Kidney (tissue), 14 donors: ENCODE measurements around the gene SWT1. TPM values are rescaled to one million over a fixed set of nuclear protein-coding genes. Genes with fewer than 3 reads are reported as not detected.

Source experiments
- DNase-seq, 5 donors: peaks; one replicate each; pipeline ENCODE4 v3.0.0-alpha.2; 2013 to 2020
- FAIRE-seq: peaks from 2 replicates; lab custom pipeline; 2012; peaks lifted over from hg19 to GRCh38; lab: Jason Lieb, UNC
- H3K27ac ChIP-seq, 2 donors: one replicate each; pipeline ENCODE4 v1.7.0; 2013; ENCODE audit warnings: low read depth in 2 of 2, low read length in 2 of 2, inconsistent platforms in 1 of 2
- H3K27me3 ChIP-seq: one replicate; pipeline ENCODE4 v1.7.1; 2013; ENCODE audit warnings: low read length, inconsistent platforms; ENCODE audit not compliant: control insufficient read depth, insufficient read depth
- H3K36me3 ChIP-seq, 3 donors: one replicate each; pipeline versions ENCODE4 v1.7.0 to v1.7.1; 2013; ENCODE audit warnings: low read length in 3 of 3, control low read depth in 1 of 3, inconsistent platforms in 1 of 3; ENCODE audit not compliant: insufficient read depth in 3 of 3, control insufficient read depth in 2 of 3
- H3K4me1 ChIP-seq, 3 donors: one replicate each; pipeline versions ENCODE4 v1.7.0 to v1.7.1; 2013; ENCODE audit warnings: low read length in 3 of 3, inconsistent platforms in 1 of 3, low read depth in 1 of 3; ENCODE audit not compliant: control insufficient read depth in 2 of 3, insufficient read depth in 2 of 3
- H3K4me3 ChIP-seq, 3 donors: one replicate each; pipeline versions ENCODE4 v1.7.0 to v1.8.1; 2013; ENCODE audit warnings: low read length in 3 of 3, control low read depth in 1 of 3, inconsistent platforms in 1 of 3
- H3K9ac ChIP-seq, 3 donors: one replicate each; pipeline versions ENCODE4 v1.7.0 to v1.7.1; 2013; ENCODE audit warnings: low read length in 3 of 3, control low read depth in 1 of 3, inconsistent platforms in 1 of 3
- H3K9me3 ChIP-seq, 3 donors: one replicate each; pipeline versions ENCODE4 v1.7.0 to v1.7.1; 2013; ENCODE audit warnings: low read length in 3 of 3, control low read depth in 1 of 3, inconsistent platforms in 1 of 3; ENCODE audit not compliant: control insufficient read depth in 2 of 3, insufficient read depth in 1 of 3
- intact Hi-C: fragments of 100-400 bp; cut with DNase I; formaldehyde crosslinking; loops from one replicate; pipeline ENCODE4 v1.11.1; 2022
- polyA plus RNA-seq: library from polyadenylated mRNA; stranded (reverse); fragments of 350-450 nt; fragmentation: Illumina TruSeq; extraction: RNeasy Lipid Tissue Mini Kit (QIAGEN cat#74804); gene quantifications from one replicate; pipeline ENCODE4 v1.2.3, GENCODE V29; 2014; ENCODE audit warnings: low read depth, low replicate concordance; ENCODE audit not compliant: insufficient read depth
- total RNA-seq: library from RNA; stranded (reverse); fragmentation: NEBNext Ultra II Directional; extraction: Animal tissue kit (Norgen Biotek cat#: 25700); gene quantifications from one replicate; pipeline ENCODE4 v1.2.1, GENCODE V29; 2021
- TF ChIP-seq, protein P1 (sequence below): IDR thresholded peaks from 3 replicates; pipeline ENCODE4 v1.5.1; 2012; ENCODE audit warnings: mild to moderate bottlenecking, moderate library complexity, borderline replicate concordance; ENCODE audit not compliant: insufficient read depth; ENCODE audit errors: extremely low read depth
- donor health status: control.
- donor health status: control.
- donor health status: control.
- donor health status: control.
- donor health status: control.
- donor health status: DM: yes; HTN: yes; CAD: no.
- donor health status: Normal renal cell carcinoma (clear cell type).

Gene SWT1
- total and polyA plus RNA-seq, 2 donors from 2014 or later, result 2.9 to 6.5 TPM

- TF ChIP-seq, protein P1, sequence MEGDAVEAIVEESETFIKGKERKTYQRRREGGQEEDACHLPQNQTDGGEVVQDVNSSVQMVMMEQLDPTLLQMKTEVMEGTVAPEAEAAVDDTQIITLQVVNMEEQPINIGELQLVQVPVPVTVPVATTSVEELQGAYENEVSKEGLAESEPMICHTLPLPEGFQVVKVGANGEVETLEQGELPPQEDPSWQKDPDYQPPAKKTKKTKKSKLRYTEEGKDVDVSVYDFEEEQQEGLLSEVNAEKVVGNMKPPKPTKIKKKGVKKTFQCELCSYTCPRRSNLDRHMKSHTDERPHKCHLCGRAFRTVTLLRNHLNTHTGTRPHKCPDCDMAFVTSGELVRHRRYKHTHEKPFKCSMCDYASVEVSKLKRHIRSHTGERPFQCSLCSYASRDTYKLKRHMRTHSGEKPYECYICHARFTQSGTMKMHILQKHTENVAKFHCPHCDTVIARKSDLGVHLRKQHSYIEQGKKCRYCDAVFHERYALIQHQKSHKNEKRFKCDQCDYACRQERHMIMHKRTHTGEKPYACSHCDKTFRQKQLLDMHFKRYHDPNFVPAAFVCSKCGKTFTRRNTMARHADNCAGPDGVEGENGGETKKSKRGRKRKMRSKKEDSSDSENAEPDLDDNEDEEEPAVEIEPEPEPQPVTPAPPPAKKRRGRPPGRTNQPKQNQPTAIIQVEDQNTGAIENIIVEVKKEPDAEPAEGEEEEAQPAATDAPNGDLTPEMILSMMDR, result no peak
- no peaks in the 10 kb centered on the region for H3K9me3 ChIP-seq
Measured at GRCh38 chr1:185263292-185263691, 106.3 kb downstream of the SWT1 start.

DNA sequence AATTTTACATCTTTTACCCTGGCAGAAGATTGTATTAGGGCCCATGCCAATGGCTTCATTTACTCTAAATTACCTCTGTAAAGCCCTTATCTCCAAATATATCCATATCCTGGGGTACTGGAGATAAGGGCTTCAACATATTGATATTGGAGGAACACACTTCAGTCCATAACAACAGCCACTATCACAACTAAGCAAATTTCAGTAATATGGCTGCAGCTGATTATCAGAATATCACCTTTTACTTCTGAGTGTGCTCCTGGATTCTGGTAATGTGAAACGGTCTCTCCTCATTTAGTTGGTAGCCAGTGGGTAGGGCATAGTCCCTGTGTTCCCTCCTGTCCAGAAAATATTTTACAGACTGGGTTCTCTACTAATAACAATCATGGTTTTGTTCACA is 106.8 kb downstream of the SWT1 start:
- no peaks in the 10 kb centered on the region for H3K36me3 ChIP-seq
- intact Hi-C loops, result no loop called here
- no peak overlapping the region for H3K4me3 ChIP-seq
- no peaks in the 10 kb centered on the region for H3K9me3 ChIP-seq
- DNase-seq, result no peak
- TF ChIP-seq, protein P1, result no peak
- no peaks in the 10 kb centered on the region for H3K27me3 ChIP-seq
- no peak for FAIRE-seq
- no peak overlapping the region for H3K27ac ChIP-seq
- no peak overlapping the region for H3K9ac ChIP-seq
- no peaks in the 10 kb centered on the region for H3K4me1 ChIP-seq

More at GRCh38 chr1:185263292-185263691, 106.3 kb downstream of the SWT1 start:
- no peak overlapping the region for H3K4me3 ChIP-seq
- H3K4me1 ChIP-seq, result no peaks in the 10 kb centered on the region
- no peaks in the 10 kb centered on the region for H3K27me3 ChIP-seq
- intact Hi-C loops, result no loop called here
- FAIRE-seq (no peak), DNase-seq (no peak)
- no peaks in the 10 kb centered on the region for H3K36me3 ChIP-seq
- no peak overlapping the region for H3K27ac ChIP-seq
- H3K9ac ChIP-seq, result no peak overlapping the region

GRCh38 chr1:185265314-185265713 is 108.3 kb downstream of the SWT1 start:
- no peak overlapping the region for H3K27ac ChIP-seq
- no peaks in the 10 kb centered on the region for H3K9me3 ChIP-seq
- no peaks in the 10 kb centered on the region for H3K36me3 ChIP-seq
- DNase-seq (no peak), FAIRE-seq (no peak)
- no peaks in the 10 kb centered on the region for H3K4me1 ChIP-seq
- H3K27me3 ChIP-seq, result no peaks in the 10 kb centered on the region
- no peak overlapping the region for H3K9ac ChIP-seq
- TF ChIP-seq, protein P1, result no peak
- no peak overlapping the region for H3K4me3 ChIP-seq
- intact Hi-C loops, result no loop called here

DNA sequence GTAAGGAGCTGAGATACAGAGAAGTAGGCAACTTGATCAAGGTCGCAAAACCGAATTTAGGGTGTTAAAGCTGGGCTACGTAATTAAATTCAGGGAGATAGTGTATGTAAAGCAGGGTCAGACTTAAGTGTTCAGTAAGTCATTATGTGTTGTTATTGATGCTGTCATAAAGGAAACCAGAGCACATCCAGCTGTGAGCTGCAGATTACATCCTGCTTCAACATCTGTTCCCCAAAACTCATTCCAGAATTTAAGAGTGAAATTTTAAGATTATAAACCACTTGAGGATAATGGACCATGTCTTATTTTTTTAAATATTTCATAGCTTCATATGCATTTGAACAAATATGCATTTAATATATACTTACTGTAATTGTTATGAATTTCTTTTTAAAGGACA is 110.3 kb downstream of the SWT1 start:
- Histone ChIP-seq H3K9me3 (no peaks in the 10 kb centered on the region), H3K27ac (no peak overlapping the region), H3K4me3 (no peak overlapping the region), H3K27me3 (no peaks in the 10 kb centered on the region), H3K9ac (no peak overlapping the region), H3K4me1 (no peaks in the 10 kb centered on the region), H3K36me3 (no peaks in the 10 kb centered on the region)
- intact Hi-C loops, result no loop called here
- FAIRE-seq (peak; percentile 6), DNase-seq (no peak)
- TF ChIP-seq, protein P1, result no peak
